HG03558 (cell line): Measurements from ENCODE around the gene ARIH1.
"Not testable (repeated sequence)": the region's sequence is repeated elsewhere in the genome, so short reads cannot be mapped to it uniquely, and the experiment has no call there.

ENCODE experiments used
- ATAC-seq: cut with Tn5 transposase; IDR thresholded peaks from one replicate; pipeline ENCODE4 v1.9.1; 2021; ENCODE audit warnings: moderate number of reproducible peaks; ENCODE audit not compliant: unreplicated experiment; ENCODE audit errors: extremely low read depth

Gene ARIH1, protein sequence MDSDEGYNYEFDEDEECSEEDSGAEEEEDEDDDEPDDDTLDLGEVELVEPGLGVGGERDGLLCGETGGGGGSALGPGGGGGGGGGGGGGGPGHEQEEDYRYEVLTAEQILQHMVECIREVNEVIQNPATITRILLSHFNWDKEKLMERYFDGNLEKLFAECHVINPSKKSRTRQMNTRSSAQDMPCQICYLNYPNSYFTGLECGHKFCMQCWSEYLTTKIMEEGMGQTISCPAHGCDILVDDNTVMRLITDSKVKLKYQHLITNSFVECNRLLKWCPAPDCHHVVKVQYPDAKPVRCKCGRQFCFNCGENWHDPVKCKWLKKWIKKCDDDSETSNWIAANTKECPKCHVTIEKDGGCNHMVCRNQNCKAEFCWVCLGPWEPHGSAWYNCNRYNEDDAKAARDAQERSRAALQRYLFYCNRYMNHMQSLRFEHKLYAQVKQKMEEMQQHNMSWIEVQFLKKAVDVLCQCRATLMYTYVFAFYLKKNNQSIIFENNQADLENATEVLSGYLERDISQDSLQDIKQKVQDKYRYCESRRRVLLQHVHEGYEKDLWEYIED

DNA sequence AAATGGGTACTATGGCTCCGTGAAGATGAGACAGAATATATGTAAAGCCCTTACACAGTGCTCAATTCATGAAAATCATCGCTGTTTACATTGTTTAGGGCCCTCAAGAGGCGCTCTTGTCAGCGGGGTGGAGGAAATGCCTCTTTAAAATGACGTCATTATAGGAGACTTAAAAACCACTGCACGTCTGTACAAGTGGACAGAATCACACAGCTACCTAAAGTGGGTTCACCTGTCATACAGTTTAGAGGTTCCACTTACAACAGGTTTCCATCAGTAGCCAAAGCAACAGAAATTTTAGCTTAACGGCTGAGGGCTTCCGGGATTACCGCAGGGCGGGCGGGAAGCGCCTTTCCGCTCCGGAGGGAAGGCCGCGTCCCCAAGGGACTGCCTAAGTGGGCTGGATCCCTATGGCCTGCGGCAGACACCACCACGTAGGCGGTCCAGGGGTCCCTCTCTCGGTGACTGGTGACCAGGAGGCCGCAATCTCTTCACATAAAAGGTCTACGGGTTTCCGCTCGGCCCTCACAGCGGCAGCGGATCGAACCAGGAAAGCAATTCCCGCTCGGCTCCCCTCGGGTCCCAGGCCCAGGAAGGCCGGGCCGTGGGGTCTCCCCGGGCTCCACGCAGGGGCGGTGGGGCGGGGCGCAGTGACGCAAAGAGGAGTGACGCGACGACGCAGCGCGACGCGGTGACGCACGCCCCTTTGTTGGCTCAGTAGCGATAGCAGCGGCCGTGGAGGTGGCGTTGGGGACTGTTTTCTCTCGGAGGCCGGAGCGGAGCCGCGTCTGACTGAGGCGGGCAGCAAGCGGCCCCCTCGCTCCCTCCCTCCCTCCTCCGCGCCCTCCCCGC, at the start of gene ARIH1:
Gene ARIH1 (plus strand): TSS at position 717 of the 852 bp plus-strand sequence. CDS start 310 bp downstream, outside the sequence.
- ATAC-seq = no peak

DNA sequence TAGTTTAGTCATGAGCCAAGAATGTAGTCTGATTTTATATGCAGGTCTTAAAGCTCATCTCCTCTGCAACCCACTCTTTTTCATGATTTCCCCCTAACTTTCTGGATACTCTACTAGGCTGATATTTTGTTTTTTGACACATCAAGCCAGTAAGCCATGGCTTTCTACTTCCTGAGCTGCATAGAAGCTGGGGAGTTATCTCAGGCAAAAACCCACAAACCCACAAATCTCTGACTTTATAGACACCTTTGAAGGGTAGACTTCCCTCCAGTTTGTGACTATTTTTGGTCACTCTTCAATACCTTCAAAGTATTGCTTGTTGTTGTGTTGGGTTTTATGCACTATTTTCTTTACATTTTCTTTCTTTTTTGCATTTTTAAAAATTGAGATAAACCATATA, 47.4 kb upstream of the ARIH1 start:
- ATAC-seq = no peak

DNA sequence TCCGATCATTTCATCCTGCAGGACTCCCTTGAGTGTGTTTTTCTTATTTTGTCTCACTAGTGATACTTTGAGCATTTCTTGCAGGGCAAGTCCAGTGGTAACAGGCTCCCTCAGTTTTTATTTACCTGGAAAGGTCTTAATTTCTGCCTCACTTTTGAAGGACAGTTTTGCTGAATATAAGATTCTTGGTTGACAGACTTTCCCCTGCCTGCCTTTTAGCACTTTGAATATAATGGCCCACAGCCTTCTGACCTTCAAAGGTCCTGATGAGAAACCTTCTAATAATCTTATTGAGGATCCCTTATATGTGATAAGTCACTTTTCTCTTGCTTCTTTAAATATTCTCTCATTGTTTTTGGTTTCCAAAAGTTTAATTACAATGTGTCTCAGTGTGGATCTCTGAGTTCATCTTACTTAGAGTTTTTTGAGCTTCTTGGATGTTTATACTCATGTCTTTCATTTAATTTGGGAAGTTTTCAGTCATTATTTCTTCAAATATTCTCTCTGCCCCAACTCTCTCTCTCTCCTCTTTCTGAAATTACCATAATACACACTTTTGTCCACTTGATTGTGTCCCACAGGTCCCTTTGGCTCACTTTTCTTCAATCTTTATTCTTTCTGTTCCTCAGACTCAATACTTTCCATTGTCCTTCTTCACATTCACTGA, 36.3 kb upstream of the ARIH1 start:
- ATAC-seq = no peak

DNA sequence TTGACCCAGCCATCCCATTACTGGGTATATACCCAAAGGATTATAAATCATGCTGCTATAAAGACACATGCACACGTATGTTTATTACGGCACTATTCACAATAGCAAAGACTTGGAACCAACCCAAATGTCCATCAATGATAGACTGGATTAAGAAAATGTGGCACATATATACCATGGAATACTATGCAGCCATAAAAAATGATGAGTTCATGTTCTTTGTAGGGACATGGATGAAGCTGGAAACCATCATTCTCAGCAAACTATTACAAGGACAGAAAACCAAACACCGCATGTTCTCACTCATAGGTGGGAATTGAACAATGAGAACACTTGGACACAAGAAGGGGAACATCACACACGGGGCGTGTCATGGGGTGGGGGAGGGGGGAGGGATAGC, 31.3 kb upstream of the ARIH1 start:
- ATAC-seq = not testable (repeated sequence)

DNA sequence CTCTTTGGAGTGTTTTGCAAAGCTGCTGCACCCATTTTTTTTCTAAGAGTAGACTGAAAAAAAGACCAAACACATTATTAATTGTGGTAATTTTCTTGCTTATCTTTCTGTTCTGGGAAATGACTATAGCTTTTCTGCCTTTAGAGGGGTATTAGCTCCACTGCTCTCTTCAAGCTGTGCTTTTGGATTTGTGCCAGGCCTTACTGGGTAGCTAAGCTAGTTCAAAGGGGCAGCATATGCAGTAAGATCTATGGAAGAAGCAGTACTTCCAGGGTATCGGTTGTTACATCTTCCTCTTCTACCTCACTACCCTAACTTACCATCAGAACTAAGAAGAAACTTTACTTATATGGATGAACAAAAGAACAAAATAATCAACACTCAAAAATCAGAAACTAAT, 28.7 kb upstream of the ARIH1 start:
- ATAC-seq = no peak

DNA sequence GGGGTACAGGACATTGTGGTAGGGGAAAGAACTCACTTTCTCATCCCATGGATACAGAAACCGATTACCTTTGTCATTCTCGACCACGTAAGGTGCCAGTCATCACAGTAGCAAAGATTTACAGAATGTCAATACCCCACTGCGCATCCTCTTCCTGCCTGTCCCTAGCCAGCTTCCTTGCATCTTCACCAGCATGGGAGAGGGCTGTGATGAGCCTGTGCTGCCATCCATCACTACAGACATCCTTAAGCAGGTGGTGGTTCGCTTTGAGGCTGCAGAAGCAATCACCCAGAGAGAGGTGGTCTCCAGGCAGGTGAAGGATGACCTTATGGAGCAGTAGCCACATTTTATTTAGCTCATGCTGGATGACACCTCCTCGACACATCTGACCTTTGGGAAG, 23.3 kb upstream of the ARIH1 start:
- no peak for ATAC-seq

DNA sequence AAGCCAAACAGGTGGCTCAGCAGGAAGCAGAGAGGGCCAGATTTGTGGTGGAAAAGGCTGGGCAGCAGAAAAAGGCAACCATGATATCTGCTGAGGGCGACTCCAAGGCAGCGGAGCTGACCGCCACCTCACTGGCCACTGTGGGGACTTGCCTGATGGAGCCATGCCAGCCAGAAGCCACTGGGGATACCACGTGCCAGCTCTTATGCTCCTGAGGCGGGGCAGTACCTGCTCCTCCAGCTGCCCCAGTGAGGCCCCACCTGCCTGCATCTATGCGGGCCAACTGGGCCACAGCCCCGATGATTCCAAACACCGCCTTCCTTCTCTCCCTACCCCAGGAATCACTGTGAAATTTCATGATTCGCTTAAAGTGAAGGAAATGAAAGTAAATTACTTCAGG, 22.9 kb upstream of the ARIH1 start:
- ATAC-seq = no peak

DNA sequence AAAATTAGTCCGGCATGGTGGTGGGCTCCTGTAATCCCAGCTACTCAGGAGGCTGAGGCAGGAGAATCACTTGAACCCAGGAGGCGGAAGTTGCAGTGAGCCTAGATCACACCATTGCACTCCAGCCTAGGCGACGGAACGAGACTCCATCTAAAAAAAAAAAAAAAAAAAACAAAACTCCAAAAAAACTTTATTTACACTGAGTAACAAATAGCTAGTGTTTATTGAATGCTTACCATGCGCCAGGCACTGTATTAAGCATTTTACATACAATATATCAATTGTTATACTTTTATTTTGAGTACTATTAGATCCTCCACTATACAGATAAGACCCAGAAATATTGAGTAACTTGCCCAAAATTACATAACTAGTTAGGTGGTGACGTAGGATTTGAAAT, 17.4 kb upstream of the ARIH1 start:
- ATAC-seq = no peak

DNA sequence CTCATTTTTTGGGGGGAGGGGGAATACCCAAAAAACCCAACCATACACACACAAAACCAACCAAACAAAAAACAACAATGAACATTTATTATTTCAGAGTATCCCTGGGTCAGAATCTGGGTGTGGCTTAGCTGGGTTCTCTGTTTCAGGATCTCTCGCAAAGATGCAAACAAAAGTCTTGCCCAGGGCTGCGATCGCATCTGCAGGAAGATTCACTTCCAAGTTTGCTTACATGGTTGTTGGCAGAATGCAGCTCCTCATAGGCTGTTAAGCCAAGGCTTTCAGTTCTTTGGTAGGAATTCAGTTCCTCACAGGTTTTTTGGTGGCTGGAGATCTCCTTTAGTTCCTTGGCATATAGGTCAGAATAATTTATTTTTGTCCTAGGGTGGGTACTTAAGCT, 13.7 kb upstream of the ARIH1 start:
- no peak for ATAC-seq

DNA sequence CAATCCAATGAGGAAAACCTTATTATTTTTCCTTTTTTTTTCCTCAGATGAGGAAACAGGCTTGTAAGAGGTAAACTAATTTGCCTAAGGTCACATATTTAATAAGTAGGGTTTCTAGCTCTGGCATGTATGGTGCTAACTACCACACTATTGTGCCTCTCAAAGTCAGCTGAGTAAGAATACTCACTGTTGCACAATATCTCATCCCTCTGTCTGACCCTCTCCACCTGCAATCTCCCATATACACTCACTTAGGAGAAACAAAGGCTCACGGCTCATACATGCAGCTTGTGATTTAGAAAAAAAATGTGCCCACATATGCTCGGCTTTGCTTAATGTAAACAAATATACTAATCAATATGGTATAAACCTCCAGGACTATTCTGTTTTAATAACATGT, 10.4 kb upstream of the ARIH1 start:
- no peak for ATAC-seq

DNA sequence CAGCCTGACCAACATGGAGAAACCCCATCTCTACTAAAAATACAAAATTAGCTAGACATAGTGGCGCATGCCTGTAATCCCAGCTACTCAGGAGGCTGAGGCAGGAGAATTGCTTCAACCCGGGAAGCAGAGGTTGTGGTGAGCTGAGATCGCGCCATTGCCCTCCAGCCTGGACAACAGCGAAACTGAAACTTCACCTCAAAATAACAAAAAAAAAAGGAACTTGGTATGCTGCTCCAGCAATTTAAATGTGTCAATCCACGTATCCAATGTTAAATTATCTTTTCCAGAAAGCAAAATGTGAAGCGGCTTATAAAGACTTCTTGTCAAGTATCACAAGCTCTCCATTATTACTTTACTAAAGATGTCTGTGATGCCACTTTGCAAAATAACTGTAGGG, 9.9 kb upstream of the ARIH1 start:
- no peak for ATAC-seq

DNA sequence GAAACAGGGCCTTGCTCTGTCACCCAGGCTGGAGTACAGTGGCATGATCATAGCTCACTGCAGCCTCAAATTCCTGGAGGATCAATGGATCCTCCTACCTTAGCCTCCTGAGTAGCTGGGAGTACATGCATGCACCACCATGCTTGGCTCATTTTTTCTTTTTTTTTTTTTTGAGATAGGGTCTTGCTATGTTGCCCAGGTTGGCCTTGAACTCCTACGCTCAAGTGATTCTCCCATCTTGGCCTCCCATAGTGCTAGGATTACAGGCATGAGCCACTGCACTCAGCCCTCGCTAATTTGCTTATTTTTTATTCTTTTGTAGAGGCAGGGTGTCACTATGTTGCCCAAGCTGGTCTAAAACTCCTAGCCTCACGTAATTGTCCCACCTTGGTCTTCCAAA, 6.0 kb upstream of the ARIH1 start:
- ATAC-seq = no peak

DNA sequence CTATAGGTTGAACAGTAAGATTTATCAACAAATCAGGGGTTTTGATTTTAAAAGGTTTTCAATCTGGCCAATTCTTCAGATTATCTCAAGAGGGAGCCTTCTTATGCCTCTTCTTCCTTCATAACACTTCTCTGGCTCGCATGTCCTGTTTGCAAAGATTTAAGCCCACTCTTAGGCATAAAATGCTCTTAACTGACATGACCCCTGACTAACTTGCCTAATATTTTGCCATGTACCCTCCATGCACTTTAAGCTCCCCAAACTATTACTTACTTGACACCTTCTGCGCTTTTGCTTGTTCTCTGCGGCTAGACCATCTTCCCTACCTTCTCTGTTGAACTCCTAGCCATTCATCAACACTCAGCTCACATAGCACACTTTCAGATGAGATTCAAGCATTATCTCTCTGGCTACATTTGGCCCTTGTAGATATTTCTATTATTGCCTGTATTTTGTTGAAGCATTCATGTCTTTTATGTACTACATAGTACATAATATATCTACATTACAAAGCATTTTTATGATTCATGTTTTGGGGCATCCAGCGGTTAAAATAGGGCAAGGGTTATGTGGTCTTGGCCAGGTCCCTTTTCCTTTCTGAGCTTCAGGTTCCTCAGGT, 1.0 kb upstream of the ARIH1 start:
- no peak for ATAC-seq

DNA sequence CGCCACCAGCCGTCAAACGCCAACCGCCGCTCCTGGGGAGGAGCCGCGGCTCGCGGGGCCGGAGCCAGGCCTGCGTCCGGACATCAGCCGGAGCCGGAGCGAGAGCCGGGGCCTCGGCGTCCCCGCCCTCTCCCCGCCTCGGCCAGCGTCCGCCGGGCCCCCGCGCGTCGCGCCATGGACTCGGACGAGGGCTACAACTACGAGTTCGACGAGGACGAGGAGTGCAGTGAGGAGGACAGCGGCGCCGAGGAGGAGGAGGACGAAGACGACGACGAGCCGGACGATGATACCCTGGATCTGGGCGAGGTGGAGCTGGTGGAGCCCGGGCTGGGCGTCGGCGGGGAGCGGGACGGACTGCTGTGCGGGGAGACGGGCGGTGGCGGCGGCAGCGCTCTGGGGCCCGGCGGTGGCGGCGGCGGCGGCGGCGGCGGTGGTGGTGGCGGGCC, 359 bp downstream of the ARIH1 start:
- no peak for ATAC-seq

DNA sequence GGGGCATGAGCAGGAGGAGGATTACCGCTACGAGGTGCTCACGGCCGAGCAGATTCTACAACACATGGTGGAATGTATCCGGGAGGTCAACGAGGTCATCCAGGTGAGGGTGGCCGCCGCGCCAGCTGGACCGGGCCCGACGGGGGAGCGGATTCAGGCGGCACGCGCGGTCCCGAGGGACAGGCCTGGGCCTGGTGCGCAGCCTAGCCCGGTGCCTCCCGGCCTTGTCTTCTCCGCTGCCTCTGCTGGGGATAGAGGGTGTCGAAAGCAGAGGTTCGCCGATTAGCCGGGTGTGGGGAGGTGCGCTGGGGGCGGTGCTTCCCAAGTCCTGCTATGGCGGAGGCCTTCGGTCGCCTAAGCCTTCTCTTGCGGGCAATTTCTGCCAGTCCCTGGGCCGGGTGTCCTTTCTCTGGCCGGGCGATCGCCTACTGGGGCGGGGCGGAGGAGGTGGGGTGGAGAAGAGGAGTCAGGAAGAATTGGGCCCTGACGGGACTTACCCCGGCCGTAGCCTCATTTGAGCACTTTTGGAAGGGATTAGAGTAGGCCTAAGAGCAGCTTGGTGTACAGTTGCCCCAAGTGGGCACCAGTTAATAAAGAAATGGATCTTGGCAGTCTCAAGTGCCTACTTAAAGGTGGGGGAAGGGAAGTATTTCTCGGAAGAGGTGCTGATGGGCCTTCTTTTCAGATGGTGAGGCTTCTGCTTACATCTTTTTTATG, 940 bp downstream of the ARIH1 start:
- ATAC-seq = no peak

DNA sequence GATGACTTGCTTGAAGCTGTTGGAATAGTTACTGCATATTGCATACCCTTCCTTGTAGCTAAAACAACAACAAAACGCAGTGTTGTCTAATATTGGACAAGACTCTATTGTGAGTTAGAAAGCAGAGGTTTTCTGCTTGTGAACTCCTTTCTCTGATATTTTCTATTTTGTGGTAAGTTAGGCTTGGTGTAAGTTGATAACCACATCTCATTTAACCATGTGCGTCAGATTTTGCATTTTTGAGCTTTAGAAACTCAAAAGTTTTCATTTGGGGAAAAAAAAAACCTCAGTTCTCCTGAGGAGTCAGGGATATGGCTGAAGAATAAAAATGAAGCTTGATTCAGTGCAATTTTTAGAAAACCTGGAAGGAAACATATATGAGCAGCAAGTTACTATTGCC, 1.5 kb downstream of the ARIH1 start:
- no peak for ATAC-seq

DNA sequence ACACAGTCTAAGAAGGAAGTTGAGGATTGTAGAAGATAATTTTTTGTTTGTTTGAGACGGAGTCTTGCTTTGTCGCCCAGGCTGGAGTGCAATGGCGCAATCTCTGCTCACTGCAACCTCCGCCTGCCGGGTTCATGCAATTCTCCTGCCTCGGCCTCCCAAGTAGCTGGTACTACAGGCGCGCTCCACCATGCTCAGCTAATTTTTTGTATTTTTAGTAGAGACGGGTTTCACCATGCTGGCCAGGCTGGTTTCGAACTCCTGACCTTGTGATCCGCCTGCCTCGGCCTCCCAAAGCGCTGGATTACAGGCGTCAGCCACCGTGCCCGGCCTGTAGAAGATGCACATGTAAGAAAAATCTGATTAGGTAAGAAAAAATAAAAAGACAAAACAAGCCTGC, 2.2 kb downstream of the ARIH1 start:
- not testable (repeated sequence) for ATAC-seq

DNA sequence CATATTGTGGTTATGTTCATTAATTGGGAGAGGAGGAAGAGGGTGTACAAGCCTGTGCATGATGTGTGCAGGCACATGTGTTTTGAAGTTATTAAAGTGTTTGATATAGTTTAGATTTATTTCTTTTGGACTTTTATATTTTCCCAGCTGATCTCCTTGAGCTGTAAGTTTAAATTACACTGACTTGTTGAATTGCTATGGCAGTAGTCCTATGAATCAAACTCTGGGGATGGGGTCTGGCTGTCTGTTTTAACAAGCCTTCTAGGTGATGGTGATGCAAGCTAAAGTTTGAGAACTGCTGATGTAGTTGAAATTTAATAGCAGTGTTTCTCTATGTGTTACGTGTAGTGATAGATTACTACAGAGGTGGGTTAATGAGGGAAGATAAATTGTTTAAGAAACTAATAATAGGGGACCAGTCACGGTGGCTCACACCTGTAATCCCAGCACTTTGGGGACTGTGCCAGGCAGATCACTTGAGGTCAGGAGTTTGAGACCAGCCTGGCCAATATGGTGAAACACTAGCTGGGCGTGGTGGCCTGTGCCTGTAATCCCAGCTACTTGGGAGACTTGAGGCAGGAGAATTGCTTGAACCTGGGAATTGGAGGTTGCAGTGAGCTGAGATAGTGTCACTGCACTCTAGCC, 7.0 kb downstream of the ARIH1 start:
- ATAC-seq = no peak

DNA sequence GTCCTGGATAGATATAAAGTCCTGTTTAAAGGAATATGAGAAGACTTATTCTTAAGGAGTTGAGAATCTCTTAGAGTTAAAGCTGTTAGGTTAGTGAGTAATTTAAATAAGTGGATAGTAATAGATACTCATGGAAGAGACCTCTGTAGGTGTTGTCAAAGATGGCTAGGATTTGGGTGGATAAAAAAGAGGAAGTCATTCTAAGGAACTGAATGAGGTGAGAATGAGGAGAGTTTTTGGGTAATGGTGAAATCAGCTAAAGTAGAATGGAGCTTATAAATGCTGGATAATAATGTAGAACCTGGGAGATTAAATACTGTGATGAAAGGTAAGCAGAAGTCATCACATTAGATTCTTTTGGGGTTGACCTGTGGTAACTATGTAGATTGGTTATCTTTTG, 8.1 kb downstream of the ARIH1 start:
- ATAC-seq = no peak
